Measurements from ENCODE around the gene FN3K. TPM values are rescaled to one million over a fixed set of nuclear protein-coding genes. Genes with fewer than 3 reads are reported as not detected.
"Not testable (repeated sequence)": the region's sequence is repeated elsewhere in the genome, so short reads cannot be mapped to it uniquely, and the experiment has no call there.

The FN3K gene
- total RNA-seq, 1 donor from 2014 or later = 79.1 TPM

- no peak for DNase-seq
- Histone ChIP-seq H3K4me1 (peaks cover 6% of the 10 kb centered on the region), H3K27me3 (ENCODE audit: low read depth) (no peaks in the 10 kb centered on the region), H3K27ac (replicated peaks) (no peak overlapping the region), H3K36me3 (peaks cover 46% of the 10 kb centered on the region), H3K4me3 (no peak overlapping the region), H3K9me3 (replicated peaks) (no peaks in the 10 kb centered on the region)
- TF ChIP-seq, protein P1, sequence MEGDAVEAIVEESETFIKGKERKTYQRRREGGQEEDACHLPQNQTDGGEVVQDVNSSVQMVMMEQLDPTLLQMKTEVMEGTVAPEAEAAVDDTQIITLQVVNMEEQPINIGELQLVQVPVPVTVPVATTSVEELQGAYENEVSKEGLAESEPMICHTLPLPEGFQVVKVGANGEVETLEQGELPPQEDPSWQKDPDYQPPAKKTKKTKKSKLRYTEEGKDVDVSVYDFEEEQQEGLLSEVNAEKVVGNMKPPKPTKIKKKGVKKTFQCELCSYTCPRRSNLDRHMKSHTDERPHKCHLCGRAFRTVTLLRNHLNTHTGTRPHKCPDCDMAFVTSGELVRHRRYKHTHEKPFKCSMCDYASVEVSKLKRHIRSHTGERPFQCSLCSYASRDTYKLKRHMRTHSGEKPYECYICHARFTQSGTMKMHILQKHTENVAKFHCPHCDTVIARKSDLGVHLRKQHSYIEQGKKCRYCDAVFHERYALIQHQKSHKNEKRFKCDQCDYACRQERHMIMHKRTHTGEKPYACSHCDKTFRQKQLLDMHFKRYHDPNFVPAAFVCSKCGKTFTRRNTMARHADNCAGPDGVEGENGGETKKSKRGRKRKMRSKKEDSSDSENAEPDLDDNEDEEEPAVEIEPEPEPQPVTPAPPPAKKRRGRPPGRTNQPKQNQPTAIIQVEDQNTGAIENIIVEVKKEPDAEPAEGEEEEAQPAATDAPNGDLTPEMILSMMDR (IDR thresholded peaks at IDR 0.05; ENCODE audit: borderline replicate concordance) = no peak
- intact Hi-C loops (cut with micrococcal nuclease) = no loop called here
These were observed 36.6 kb downstream of the FN3K start for GRCh38 chr17:82772026-82772425.

DNA sequence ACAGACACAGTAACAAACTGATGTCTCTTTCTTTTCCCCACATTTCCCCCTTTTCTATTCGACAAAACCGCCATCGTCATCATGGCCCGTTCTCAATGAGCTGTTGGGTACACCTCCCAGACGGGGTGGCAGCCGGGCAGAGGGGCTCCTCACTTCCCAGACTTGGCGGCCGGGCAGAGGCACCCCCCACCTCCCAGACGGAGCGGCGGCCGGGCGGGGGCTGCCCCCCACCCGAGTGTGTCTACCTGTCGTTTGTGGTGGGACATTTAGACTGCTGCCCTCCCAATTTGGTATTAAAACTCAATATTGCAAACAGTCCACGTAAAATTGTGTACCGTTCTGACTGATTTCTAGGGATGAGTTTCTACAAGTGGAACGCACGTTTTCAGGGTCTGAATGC lies 39.0 kb downstream of the FN3K start:
- H3K4me3 ChIP-seq; H3K9me3 ChIP-seq (replicated peaks); H3K27ac ChIP-seq (replicated peaks); H3K4me1 ChIP-seq; DNase-seq; H3K27me3 ChIP-seq (ENCODE audit: low read depth); intact Hi-C loops (cut with micrococcal nuclease): not testable (repeated sequence)
- peaks cover 31% of the 10 kb centered on the region for H3K36me3 ChIP-seq

GRCh38 chr17:82775001-82775823 lies 39.8 kb downstream of the FN3K start:
- Histone ChIP-seq H3K36me3 (peaks cover 25% of the 10 kb centered on the region), H3K4me3 (peak overlapping the region; percentile 13), H3K27ac (replicated peaks) (no peak overlapping the region), H3K4me1 (peaks cover 6% of the 10 kb centered on the region), H3K27me3 (ENCODE audit: low read depth) (no peaks in the 10 kb centered on the region), H3K9me3 (replicated peaks) (no peaks in the 10 kb centered on the region)
- intact Hi-C loops (cut with micrococcal nuclease) = no loop called here
- peak; percentile 67 for DNase-seq
- TF ChIP-seq, protein P1 (IDR thresholded peaks at IDR 0.05; ENCODE audit: borderline replicate concordance) = peak; percentile 91

DNA sequence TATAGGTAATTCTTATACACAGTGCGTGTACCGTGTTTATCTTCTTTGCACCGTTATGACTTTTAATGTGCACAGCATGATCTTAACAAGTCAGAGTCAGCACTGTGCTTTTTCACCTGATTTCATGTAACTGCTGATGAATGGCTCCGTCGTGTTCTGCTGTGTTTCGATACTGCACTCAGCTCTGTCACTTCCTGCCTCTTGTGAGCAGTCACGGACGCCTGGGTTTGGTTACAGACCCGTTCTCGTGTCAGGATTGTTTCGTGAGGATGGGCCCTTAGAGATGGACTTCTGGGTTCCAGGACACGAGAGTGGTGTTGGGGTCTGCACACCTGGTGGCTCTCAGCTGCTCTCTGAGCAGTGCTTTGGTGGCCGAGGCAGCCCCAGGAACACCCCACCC lies 41.0 kb downstream of the FN3K start:
- no peaks in the 10 kb centered on the region for H3K27me3 ChIP-seq (ENCODE audit: low read depth)
- TF ChIP-seq, protein P1 (IDR thresholded peaks at IDR 0.05; ENCODE audit: borderline replicate concordance) = no peak
- H3K4me3 ChIP-seq = no peak overlapping the region
- no peaks in the 10 kb centered on the region for H3K9me3 ChIP-seq (replicated peaks)
- H3K27ac ChIP-seq (replicated peaks) = no peak overlapping the region
- H3K4me1 ChIP-seq = peaks cover 6% of the 10 kb centered on the region
- intact Hi-C loops (cut with micrococcal nuclease) = no loop called here
- no peak for DNase-seq
- peaks cover 19% of the 10 kb centered on the region for H3K36me3 ChIP-seq

- peaks cover 11% of the 10 kb centered on the region for H3K36me3 ChIP-seq
- H3K4me3 ChIP-seq; DNase-seq; H3K27me3 ChIP-seq (ENCODE audit: low read depth); H3K27ac ChIP-seq (replicated peaks); H3K9me3 ChIP-seq (replicated peaks); intact Hi-C loops (cut with micrococcal nuclease): not testable (repeated sequence)
- TF ChIP-seq, protein P1 (IDR thresholded peaks at IDR 0.05; ENCODE audit: borderline replicate concordance) = peak; percentile 58
- H3K4me1 ChIP-seq = peaks cover 16% of the 10 kb centered on the region
These were observed 42.5 kb downstream of the FN3K start for GRCh38 chr17:82777778-82778375.

- no peak for DNase-seq
- H3K4me1 ChIP-seq = peaks cover 20% of the 10 kb centered on the region
- no peak overlapping the region for H3K27ac ChIP-seq (replicated peaks)
- intact Hi-C loops (cut with micrococcal nuclease) = no loop called here
- no peaks in the 10 kb centered on the region for H3K9me3 ChIP-seq (replicated peaks)
- peaks cover 20% of the 10 kb centered on the region for H3K36me3 ChIP-seq
- no peaks in the 10 kb centered on the region for H3K27me3 ChIP-seq (ENCODE audit: low read depth)
- TF ChIP-seq, protein P1 (IDR thresholded peaks at IDR 0.05; ENCODE audit: borderline replicate concordance) = no peak
- H3K4me3 ChIP-seq = no peak overlapping the region
These were observed 44.1 kb downstream of the FN3K start for GRCh38 chr17:82779541-82779940.
